SK-N-SH (cell line): ENCODE measurements around the gene C17orf100. TPM values are rescaled to one million over a fixed set of nuclear protein-coding genes. Genes with fewer than 3 reads are reported as not detected.

ENCODE experiments used
- CTCF ChIA-PET: fragments of 300-600, 350-600 bp; formaldehyde crosslinking; extraction: SDS; loops from one replicate; lab custom pipeline; 2021; lab: Yijun Ruan, JAX
- POLR2A ChIA-PET: fragments of 350-600 bp; sonication (Branson Sonifier 250); formaldehyde crosslinking; extraction: SDS; loops from one replicate; lab custom pipeline; 2020; ENCODE audit warnings: antibody characterized with exemption, inconsistent platforms; lab: Yijun Ruan, JAX
- DNase-seq: peaks from one replicate; pipeline ENCODE4 v3.0.0; 2012
- H2AFZ ChIP-seq: fragments of 200-600 bp; sonication (generic); 2 replicates; pipeline ENCODE4 v1.8.1; 2016; ENCODE audit warnings: antibody characterized with exemption, mild to moderate bottlenecking, low read depth
- H3F3A ChIP-seq: fragments of 200-600 bp; sonication (generic); replicated peaks from 2 replicates; pipeline ENCODE3; 2016; ENCODE audit warnings: antibody characterized with exemption, mild to moderate bottlenecking; ENCODE audit not compliant: insufficient read depth
- H3K27ac ChIP-seq, 2 experiments: fragments of 200-500 bp in 1 of 2; fragments of 200-600 bp in 1 of 2; sonication (Bioruptor generic) in 1 of 2; sonication (generic), shearing (Covaris generic) in 1 of 2; 2 replicates each; pipeline versions ENCODE4 v1.5.1 to v1.6.1; 2014 to 2016; ENCODE audit warnings: low read depth in 2 of 2, inconsistent platforms in 1 of 2, low read length in 1 of 2, mild to moderate bottlenecking in 1 of 2, mixed read lengths in 1 of 2
- H3K27me3 ChIP-seq: fragments of 200-600 bp; sonication (generic), shearing (Covaris generic); 2 replicates; pipeline ENCODE4 v1.6.1; 2016; ENCODE audit warnings: mixed run types; ENCODE audit not compliant: insufficient read depth
- H3K36me3 ChIP-seq, 2 experiments: fragments of 200-500 bp in 1 of 2; fragments of 200-600 bp in 1 of 2; sonication (Bioruptor generic) in 1 of 2; sonication (generic) in 1 of 2; replicated peaks in 1 of 2; 2 replicates each; pipeline versions ENCODE3 to v1.5.1; 2014 to 2016; ENCODE audit warnings: low read length in 1 of 2, mild to moderate bottlenecking in 1 of 2; ENCODE audit not compliant: insufficient read depth in 2 of 2, control insufficient read depth in 1 of 2
- H3K4me1 ChIP-seq, 2 experiments: fragments of 200-500 bp in 1 of 2; fragments of 200-600 bp in 1 of 2; sonication (Bioruptor generic) in 1 of 2; sonication (generic), shearing (Covaris generic) in 1 of 2; 2 replicates each; pipeline versions ENCODE4 v1.5.1 to v1.6.1; 2014 to 2016; ENCODE audit warnings: low read depth in 1 of 2, low read length in 1 of 2, mixed run types in 1 of 2; ENCODE audit not compliant: insufficient read depth in 2 of 2, control insufficient read depth in 1 of 2
- H3K4me2 ChIP-seq: fragments of 200-600 bp; sonication (generic), shearing (Covaris generic); 2 replicates; pipeline ENCODE4 v1.6.1; 2017; ENCODE audit warnings: mixed run types
- H3K4me3 ChIP-seq, 2 experiments: fragments of 200-500 bp in 1 of 2; fragments of 200-600 bp in 1 of 2; sonication (Bioruptor generic) in 1 of 2; sonication (generic), shearing (Covaris generic) in 1 of 2; 2 replicates each; pipeline versions ENCODE4 v1.5.1 to v1.8.1; 2014 to 2016; ENCODE audit warnings: low read depth in 2 of 2, inconsistent platforms in 1 of 2, low read length in 1 of 2, mild to moderate bottlenecking in 1 of 2, mixed read lengths in 1 of 2, moderate library complexity in 1 of 2
- H3K79me2 ChIP-seq: fragments of 200-600 bp; sonication (generic); 2 replicates; pipeline ENCODE4 v1.8.1; 2017; ENCODE audit warnings: mild to moderate bottlenecking; ENCODE audit not compliant: insufficient read depth
- H3K9ac ChIP-seq: fragments of 200-600 bp; sonication (generic); 2 replicates; pipeline ENCODE4 v1.6.1; 2017; ENCODE audit warnings: mixed run types
- H3K9me2 ChIP-seq: fragments of 200-600 bp; sonication (generic); 2 replicates; pipeline ENCODE4 v1.6.1; 2017; ENCODE audit warnings: mixed run types
- H3K9me3 ChIP-seq: fragments of 200-600 bp; sonication (generic); 2 replicates; pipeline ENCODE4 v1.6.1; 2017; ENCODE audit warnings: mixed run types, mild to moderate bottlenecking, moderate library complexity
- H4K20me1 ChIP-seq: fragments of 200-600 bp; sonication (generic); 2 replicates; pipeline ENCODE4 v1.6.1; 2017; ENCODE audit warnings: mild to moderate bottlenecking, mixed run types; ENCODE audit not compliant: insufficient read depth
- ELF1 ChIP-seq: IDR thresholded peaks from 2 replicates; pipeline ENCODE4 v1.4.0; 2012
- EP300 ChIP-seq, 2 experiments: IDR thresholded peaks; 2 replicates each; pipeline versions ENCODE4 v1.4.0 to v1.6.1; 2012; ENCODE audit warnings: borderline replicate concordance in 1 of 2, low read depth in 1 of 2, low read length in 1 of 2
- EZH2phosphoT487 ChIP-seq: fragments of 200-600 bp; sonication (generic); IDR thresholded peaks from 2 replicates; pipeline ENCODE4 v1.6.1; 2017; ENCODE audit warnings: low read depth, mixed run types, mild to moderate bottlenecking, antibody characterized with exemption, moderate library complexity, borderline replicate concordance
- FOXM1 ChIP-seq: IDR thresholded peaks from 2 replicates; pipeline ENCODE4 v1.4.0; 2012; ENCODE audit warnings: low read depth, mild to moderate bottlenecking
- GABPA ChIP-seq: IDR thresholded peaks from 2 replicates; pipeline ENCODE4 v1.4.0; 2012; ENCODE audit warnings: low read depth, mild to moderate bottlenecking
- GATA2 ChIP-seq: sonication (generic); formaldehyde crosslinking; IDR thresholded peaks from 2 replicates; pipeline ENCODE4 v1.5.0; 2020; ENCODE audit warnings: mild to moderate bottlenecking, missing genetic modification reagents
- RAD21 ChIP-seq: IDR thresholded peaks from 2 replicates; pipeline ENCODE4 v1.6.1; 2012; ENCODE audit warnings: mild to moderate bottlenecking, low read length
- RCOR1 ChIP-seq: fragments of 150-350 bp; IDR thresholded peaks from 2 replicates; pipeline ENCODE4 v1.6.1; 2017; ENCODE audit warnings: antibody characterized with exemption, low read length
- RXRA ChIP-seq: IDR thresholded peaks from 2 replicates; pipeline ENCODE4 v1.4.0; 2012; ENCODE audit warnings: low read depth, mild to moderate bottlenecking, borderline replicate concordance
- SIN3A ChIP-seq: IDR thresholded peaks from 2 replicates; pipeline ENCODE4 v1.6.1; 2012; ENCODE audit warnings: low read depth, mild to moderate bottlenecking, low read length, moderate library complexity, borderline replicate concordance
- SMC3 ChIP-seq: IDR thresholded peaks from 2 replicates; pipeline ENCODE4 v1.6.1; 2012; ENCODE audit warnings: low read depth, low read length, improper control_type of control experiment
- TAF1 ChIP-seq: IDR thresholded peaks from 2 replicates; pipeline ENCODE4 v1.6.1; 2012; ENCODE audit warnings: low read depth, mild to moderate bottlenecking, low read length, moderate library complexity, borderline replicate concordance
- TEAD4 ChIP-seq: IDR thresholded peaks from 2 replicates; pipeline ENCODE4 v1.4.0; 2012; ENCODE audit warnings: mild to moderate bottlenecking, borderline replicate concordance; ENCODE audit not compliant: insufficient read depth
- WGBS: methylation state at CpG from one replicate; pipeline ENCODE4 v1.1.6; 2017; ENCODE audit warnings: low lambda C conversion rate; 5-methylcytosine and 5-hydroxymethylcytosine counted together
- polyA plus RNA-seq, 3 experiments: library from polyadenylated mRNA; depleted of rRNA; stranded (reverse); fragments of >200 nt; gene quantifications; 2 replicates each; pipeline ENCODE4 v1.2.3, GENCODE V29; 2012
- TF ChIP-seq, protein P1 (sequence below): IDR thresholded peaks from 2 replicates; pipeline ENCODE4 v1.4.0; 2012; ENCODE audit warnings: low read depth, borderline replicate concordance
- TF ChIP-seq, protein P2 (sequence below): IDR thresholded peaks from 2 replicates; pipeline ENCODE4; 2012
- TF ChIP-seq, protein P3 (sequence below): fragments of 150-350 bp; IDR thresholded peaks from 2 replicates; pipeline ENCODE4 v1.6.1; 2017; ENCODE audit warnings: antibody characterized with exemption, low read length, low read depth, borderline replicate concordance
- TF ChIP-seq, protein P4 (sequence below): fragments of 150-350 bp; IDR thresholded peaks from 2 replicates; pipeline ENCODE4 v1.6.1; 2016; ENCODE audit warnings: mild to moderate bottlenecking, low read depth, low read length

Gene C17orf100
- polyA plus RNA-seq, 1 of the 3 experiments (the other 2 are of a cell fraction): 2.6 TPM

DNA sequence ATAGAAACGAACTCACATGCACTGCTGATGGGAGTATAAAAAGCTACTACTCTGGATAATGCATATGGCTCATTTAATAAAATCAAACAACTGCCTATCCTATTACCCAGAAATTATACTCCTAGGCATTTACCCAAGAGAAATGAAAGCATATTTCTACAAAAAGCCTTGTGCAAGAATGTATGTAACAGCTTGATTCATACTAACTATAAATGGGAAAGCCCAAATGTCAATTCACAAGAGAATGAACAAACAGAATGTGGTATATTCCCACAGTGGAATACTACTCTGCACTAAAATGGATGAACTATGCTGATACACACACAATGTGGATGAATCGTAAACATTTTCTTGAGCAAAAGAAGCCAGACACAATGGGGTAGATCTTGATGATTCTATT, 49.4 kb upstream of the C17orf100 start:
- Histone ChIP-seq H3K27ac (no peak overlapping the region), H2AFZ (no peak overlapping the region), H3K36me3 (peaks cover 62 to 100% of the 10 kb centered on the region in 2 experiments), H3F3A (no peaks in the 10 kb centered on the region), H4K20me1 (no peaks in the 10 kb centered on the region), H3K4me3 (no peak overlapping the region), H3K27me3 (no peaks in the 10 kb centered on the region), H3K9me3 (no peaks in the 10 kb centered on the region), H3K79me2 (no peaks in the 10 kb centered on the region), H3K9me2 (no peaks in the 10 kb centered on the region), H3K4me1 (no peaks in the 10 kb centered on the region), H3K4me2 (no peak overlapping the region), H3K9ac (no peak overlapping the region)
- DNase-seq: no peak
- TF ChIP-seq EZH2phosphoT487 (no peak), TAF1 (no peak), TEAD4 (no peak), RXRA (no peak), GABPA (no peak), ELF1 (no peak), SIN3A (no peak), RAD21 (no peak), EP300 (IDR thresholded peaks at IDR 0.05; ENCODE audit: borderline replicate concordance in 1 of 2, low read depth in 1 of 2, low read length in 1 of 2) (no peak), RCOR1 (no peak), SMC3 (no peak), GATA2 (no peak), FOXM1 (no peak)
- TF ChIP-seq, protein P1, sequence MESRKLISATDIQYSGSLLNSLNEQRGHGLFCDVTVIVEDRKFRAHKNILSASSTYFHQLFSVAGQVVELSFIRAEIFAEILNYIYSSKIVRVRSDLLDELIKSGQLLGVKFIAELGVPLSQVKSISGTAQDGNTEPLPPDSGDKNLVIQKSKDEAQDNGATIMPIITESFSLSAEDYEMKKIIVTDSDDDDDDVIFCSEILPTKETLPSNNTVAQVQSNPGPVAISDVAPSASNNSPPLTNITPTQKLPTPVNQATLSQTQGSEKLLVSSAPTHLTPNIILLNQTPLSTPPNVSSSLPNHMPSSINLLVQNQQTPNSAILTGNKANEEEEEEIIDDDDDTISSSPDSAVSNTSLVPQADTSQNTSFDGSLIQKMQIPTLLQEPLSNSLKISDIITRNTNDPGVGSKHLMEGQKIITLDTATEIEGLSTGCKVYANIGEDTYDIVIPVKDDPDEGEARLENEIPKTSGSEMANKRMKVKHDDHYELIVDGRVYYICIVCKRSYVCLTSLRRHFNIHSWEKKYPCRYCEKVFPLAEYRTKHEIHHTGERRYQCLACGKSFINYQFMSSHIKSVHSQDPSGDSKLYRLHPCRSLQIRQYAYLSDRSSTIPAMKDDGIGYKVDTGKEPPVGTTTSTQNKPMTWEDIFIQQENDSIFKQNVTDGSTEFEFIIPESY: no peak
- TF ChIP-seq, protein P2, sequence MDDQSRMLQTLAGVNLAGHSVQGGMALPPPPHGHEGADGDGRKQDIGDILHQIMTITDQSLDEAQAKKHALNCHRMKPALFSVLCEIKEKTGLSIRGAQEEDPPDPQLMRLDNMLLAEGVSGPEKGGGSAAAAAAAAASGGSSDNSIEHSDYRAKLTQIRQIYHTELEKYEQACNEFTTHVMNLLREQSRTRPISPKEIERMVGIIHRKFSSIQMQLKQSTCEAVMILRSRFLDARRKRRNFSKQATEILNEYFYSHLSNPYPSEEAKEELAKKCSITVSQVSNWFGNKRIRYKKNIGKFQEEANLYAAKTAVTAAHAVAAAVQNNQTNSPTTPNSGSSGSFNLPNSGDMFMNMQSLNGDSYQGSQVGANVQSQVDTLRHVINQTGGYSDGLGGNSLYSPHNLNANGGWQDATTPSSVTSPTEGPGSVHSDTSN: no peak
- TF ChIP-seq, protein P3, sequence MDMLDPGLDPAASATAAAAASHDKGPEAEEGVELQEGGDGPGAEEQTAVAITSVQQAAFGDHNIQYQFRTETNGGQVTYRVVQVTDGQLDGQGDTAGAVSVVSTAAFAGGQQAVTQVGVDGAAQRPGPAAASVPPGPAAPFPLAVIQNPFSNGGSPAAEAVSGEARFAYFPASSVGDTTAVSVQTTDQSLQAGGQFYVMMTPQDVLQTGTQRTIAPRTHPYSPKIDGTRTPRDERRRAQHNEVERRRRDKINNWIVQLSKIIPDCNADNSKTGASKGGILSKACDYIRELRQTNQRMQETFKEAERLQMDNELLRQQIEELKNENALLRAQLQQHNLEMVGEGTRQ: no peak
- TF ChIP-seq, protein P4, sequence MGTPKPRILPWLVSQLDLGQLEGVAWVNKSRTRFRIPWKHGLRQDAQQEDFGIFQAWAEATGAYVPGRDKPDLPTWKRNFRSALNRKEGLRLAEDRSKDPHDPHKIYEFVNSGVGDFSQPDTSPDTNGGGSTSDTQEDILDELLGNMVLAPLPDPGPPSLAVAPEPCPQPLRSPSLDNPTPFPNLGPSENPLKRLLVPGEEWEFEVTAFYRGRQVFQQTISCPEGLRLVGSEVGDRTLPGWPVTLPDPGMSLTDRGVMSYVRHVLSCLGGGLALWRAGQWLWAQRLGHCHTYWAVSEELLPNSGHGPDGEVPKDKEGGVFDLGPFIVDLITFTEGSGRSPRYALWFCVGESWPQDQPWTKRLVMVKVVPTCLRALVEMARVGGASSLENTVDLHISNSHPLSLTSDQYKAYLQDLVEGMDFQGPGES: no peak
- WGBS: 95% methylated on average over 2 of the region's 2 CpGs
- ChIA-PET CTCF (interaction anchor here (0.9 to 1.2 kb wide), 2 partner anchors 15 to 129 kb away, joined by 3 to 5 read pairs; no protein-coding TSS in a partner anchor), POLR2A (no interaction called here)
